HG03045 (cell line): ENCODE measurements around the gene PDCL3.

ENCODE experiments used
- ATAC-seq: cut with Tn5 transposase; IDR thresholded peaks from one replicate; pipeline ENCODE4 v1.9.1; 2021; ENCODE audit warnings: mild to moderate bottlenecking, moderate library complexity; ENCODE audit not compliant: unreplicated experiment

The PDCL3 gene

GRCh38 chr2:100562613-100563406 lies at the start of gene PDCL3:
Gene PDCL3 (plus strand): TSS chr2:100562993. CDS start chr2:100563068, 75 bp downstream.
- ATAC-seq = peak; percentile 96

DNA sequence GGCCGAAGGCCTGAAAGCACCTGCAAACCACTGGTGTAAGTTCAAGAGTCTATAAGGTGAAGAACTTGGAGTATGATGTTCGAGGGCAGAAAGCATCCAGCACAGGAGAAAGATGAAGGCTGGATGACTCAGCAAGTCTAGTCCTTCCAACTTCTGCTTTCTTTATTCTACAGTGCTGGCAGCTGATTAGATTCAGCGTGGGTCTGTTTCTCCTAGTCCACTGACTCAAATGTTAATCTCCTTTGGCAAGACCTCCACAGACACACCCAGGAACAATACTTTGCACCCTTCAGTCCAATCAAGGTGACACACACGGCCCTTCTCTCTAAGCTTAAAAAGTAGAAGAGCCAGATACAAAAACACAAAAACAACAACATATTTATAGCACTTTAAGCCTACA lies 49.1 kb upstream of the PDCL3 start:
- no peak for ATAC-seq

DNA sequence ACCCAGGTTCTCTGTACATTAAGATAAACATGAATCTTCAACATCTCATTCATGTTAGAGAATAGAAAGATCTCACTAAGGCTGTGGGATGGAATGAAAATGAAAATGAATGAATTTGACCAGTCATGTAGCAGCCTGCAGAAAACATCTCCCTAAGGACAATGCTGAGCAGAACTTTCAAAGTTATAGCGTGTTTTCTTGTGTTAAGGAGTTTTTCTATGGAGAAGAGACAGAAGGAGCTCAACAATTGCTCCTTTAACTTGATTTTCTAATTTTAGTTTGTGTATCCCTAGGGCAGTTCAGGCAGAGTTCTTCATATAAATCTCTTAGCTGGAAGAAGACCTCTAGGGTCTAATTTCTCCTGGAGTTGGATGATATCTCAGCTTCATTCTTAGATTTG lies 45.2 kb upstream of the PDCL3 start:
- ATAC-seq = no peak

DNA sequence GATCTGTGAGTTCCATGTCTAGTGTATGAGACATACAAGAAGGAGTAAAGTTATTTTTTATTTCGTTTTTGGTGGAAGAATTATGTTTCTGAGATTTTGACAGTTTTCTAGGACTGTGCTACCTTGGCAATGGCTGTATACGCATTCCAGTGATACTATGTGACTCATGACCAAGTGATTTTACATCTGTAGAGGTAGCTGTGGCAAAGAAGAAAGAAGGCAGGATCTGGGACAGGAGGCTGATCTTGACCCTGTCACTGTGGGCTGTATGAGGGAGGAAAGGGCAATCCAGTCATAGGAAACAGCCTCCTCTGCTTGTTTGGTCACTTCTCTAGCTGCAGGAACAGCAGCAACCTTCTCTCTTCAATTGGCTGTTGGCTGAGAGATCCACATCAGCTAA lies 44.0 kb upstream of the PDCL3 start:
- no peak for ATAC-seq

DNA sequence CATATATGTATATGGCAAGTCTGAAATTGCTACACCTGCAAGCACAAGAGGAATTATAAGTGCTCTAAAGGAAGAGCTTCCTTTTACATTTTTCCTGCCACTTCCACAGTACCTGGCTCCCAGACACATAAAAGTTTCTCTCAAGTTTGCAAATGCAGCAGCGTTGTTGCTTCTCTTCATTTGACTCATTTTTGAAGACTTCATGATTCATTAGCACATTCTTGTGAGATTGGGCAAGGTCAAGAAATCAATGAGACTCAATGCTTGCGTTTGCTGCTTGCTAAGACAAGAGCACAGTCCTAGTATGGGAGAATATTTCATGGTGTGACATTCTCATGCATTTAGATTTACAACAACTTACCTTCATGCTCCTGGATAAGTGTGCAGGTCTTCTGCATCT lies 42.6 kb upstream of the PDCL3 start:
- ATAC-seq = no peak

DNA sequence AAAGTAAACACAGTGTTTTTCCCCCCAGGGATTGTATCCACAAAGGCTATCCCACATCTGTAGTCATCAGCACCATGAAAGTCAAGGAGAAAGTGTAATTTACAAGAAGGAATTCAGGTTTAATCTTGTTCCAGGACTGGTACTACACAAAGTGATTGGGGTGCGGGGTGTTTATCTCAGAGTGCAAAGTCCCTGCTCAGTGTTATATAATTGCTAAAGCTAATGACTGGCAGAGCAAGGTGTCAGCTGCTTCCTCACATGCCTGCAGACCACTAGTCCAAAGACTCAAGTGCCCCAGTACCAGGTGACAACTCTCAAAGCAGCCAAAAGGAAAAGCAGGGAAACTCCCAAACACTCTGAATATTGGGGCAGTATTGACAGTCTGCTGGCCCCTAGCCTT lies 40.4 kb upstream of the PDCL3 start:
- ATAC-seq = no peak

- ATAC-seq = no peak
Observed at GRCh38 chr2:100524331-100524730, 38.5 kb upstream of the PDCL3 start.

DNA sequence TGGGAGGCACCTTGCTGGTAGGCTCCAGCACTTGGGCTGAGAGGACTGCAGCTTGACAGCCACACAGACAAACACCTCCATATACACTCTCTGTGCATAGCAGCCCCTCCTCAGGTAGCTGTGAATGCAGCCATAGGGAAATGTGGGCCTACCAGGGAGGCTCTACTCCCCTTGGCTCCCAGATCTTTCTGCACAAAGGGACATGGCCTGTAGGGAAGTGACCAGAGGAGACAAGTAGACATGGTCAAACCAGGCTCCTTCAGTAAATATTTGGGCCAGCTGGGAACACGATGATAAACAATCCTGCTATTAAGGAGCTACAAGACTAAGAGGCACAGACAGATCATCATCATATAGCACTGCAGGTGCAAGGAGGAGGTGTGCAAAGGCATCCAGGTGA lies 35.9 kb upstream of the PDCL3 start:
- no peak for ATAC-seq

DNA sequence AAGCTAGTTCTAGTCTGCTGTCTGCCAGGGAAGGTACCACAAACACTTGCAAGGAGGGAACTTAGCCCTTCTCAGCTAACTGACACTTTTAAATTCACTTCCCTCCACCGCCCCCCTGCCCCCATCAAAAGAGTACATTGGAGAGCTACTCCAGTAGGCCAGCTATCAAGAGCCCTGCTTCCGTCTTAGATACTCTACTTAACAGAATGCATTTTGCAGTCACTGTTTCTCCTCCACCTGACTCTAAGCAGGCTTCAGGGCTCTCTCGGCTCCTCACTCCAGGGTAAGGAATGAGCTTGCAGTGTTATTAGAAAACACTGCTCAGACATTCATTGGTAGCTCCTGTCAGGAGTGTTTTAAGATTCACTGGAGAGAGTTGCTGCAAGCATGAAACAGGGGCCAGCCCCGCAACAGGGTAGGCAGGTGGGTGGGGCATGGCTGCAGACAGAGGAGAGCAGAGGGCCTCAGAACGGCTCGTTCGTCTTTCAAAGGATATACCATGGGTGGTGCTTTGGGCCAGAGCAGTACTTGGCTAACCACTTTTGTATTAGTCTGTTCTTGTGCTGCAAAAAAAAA lies 35.3 kb upstream of the PDCL3 start:
- no peak for ATAC-seq

DNA sequence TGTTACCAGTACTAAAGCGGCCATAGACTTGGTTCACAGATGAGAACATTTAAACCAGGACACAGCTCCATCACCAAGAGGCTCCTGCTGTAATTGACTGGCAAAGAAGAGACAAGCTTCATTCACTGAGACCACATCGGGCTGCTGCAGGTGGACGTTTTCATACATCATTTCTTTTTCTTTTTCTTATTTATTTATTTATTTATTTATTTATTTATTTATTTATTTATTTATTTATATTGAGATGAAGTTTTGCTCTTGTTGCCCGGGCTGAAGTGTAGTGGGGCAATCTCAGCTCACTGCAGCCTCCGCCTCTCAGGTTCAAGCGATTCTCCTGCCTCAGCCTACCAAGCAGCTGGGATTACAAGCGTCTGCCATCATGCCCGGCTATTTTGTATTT lies 33.6 kb upstream of the PDCL3 start:
- ATAC-seq = no peak

- no peak for ATAC-seq
Observed at GRCh38 chr2:100529900-100530299, 32.9 kb upstream of the PDCL3 start.

DNA sequence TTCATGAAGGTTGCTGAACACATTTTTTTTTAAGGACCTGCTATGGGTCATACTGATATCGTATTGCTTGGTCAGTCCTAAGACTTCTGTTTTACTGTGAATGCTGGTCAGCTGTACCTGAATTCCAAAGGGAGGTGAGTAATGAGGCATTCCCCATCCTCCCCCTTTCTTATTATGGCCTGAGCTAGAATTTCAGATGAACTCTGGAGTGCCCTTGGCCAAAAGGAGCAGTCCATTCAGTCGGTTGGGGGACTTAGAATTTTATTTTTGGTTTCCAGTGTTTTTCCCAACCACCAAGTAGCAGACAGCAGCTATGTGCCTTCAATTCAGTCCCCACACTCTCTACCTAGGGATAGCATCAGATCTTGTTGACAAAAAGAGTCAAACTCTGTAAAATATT lies 26.9 kb upstream of the PDCL3 start:
- no peak for ATAC-seq

DNA sequence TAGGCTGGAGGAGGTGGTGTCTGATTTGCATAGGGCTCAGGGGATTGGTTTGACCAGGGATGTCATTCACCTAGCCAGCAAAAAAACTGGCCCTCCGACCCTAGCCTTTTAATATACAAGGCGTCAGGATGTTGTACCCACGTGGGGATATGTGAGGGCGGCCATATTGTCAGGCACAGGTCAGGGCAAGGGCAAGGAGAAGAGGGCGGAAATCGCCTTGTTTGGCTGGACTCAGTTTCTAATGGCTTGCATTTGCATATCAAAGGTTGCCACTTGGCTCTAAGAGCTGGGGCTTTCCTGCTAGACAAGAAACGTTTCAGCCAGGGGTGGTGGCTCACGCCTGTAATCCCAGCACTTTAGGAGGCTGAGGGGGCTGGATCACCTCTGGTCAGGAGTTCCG lies 24.9 kb upstream of the PDCL3 start:
- no peak for ATAC-seq

GRCh38 chr2:100539221-100539620 lies 23.6 kb upstream of the PDCL3 start:
- no peak for ATAC-seq

DNA sequence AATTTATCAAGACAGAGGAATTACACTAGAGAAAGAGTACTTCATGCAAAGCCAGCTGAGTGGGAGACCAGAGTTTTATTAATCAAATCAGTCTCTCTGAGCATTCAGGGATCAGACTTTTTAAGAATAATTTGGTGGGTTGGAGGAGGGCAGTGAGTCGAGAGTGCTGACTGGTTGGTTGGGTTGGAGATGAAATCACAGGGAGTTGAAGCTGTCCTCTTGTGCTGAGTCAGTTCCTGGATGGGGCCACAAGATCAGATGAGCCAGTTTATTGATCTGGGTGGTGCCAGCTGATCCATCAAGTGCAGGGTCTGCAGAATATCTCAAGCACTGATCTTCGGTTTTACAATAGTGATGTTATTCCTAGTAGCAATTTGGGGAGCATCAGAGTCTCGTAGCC lies 21.4 kb upstream of the PDCL3 start:
- no peak for ATAC-seq

GRCh38 chr2:100542418-100542817 lies 20.4 kb upstream of the PDCL3 start:
- no peak for ATAC-seq

DNA sequence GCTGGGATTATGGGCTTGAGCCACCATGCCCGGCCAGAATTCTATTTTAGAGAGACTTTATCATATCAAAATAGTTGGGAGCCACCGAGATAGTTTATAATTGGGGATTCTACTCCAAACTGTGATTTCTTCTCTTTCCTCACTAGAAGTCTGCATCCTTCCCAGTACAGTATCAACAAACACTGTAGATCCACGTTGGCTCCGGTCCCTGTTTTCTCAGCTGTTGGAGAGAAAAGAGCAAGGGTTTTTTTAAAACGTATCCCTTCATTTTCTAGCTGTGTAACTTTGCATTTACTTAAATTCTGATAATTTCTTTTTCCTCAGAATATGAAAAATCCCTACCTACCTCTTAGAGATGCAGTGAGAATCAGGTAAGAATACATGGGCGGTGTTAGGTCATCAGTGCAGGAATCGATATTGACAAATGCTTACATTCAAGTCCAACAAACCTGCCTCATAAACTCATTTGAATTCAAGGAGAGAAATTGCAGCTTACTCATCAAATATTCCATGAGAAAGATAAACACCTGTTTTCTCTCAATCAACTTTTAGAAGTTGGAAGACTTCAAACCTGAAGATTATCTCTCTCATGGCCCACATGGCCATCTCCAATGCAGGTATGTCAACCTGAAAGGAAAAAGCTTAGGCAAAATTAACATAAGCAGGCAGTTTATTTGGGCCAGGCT lies 17.7 kb upstream of the PDCL3 start:
- ATAC-seq = no peak

DNA sequence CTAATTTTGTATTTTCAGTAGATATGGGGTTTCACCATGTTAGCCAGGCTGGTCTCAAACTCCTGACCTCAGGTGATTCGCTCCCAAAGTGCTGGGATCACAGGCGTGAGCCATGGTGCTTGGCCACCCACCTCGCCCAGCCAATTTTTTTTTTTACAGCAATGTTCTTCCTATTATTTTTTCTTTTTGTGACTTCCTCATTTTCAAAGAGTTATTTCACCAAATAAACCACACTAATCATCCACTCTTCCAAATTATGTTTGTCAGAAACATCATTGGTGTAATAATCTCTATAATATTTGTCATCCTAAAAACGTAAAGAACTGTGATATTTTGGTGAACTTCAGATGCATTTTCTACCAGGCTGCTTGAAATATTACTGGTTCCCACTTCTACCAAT lies 16.3 kb upstream of the PDCL3 start:
- ATAC-seq = no peak

GRCh38 chr2:100548771-100549170 lies 14.0 kb upstream of the PDCL3 start:
- ATAC-seq = no peak

DNA sequence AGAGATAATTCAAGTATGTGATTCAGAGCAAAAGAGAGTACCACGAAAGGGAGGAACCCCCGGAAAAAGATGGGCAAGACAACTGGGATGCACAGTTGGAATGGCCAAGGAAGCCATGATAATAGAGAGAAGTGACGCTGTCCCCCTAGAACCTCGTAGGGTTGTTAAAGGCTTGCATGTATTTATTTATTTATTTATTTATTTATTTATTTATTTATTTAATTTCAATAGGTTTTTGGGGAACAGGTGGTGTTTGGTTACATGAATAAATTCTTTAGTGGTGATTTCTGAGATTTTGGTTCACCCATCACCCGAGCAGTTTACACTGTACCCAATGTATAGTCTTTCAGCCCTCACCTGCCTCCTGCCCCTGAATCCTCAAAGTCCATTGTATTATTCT lies 11.5 kb upstream of the PDCL3 start:
- ATAC-seq = no peak

DNA sequence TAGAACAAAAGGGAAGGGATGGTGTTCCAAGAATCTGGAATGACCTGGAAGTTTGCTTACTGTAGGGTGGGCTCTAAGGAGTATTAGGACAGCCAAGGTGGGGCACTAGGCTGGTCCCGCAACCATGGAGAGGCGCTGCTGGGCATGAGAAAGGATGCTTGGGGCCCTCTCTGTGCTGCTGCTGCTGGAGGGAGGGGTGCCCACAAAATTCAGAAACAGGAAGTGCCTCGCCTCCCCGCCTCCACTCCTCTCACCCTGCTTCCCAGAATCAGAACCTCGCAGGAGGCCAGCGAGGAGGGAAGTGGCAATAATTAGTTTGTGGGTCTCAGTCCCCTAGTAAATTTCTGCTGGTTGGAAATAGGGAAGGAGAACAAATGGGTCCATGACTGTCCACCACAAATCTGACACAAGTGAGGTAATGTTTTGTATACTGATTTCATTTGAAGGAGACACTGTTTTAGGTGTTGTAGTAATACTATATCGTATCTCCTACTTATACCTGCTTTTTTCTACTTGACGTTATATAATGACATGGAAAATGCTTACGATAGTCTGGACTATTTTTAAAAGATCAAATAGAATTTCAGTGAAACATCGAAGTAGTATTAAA lies 7.9 kb upstream of the PDCL3 start:
- no peak for ATAC-seq

DNA sequence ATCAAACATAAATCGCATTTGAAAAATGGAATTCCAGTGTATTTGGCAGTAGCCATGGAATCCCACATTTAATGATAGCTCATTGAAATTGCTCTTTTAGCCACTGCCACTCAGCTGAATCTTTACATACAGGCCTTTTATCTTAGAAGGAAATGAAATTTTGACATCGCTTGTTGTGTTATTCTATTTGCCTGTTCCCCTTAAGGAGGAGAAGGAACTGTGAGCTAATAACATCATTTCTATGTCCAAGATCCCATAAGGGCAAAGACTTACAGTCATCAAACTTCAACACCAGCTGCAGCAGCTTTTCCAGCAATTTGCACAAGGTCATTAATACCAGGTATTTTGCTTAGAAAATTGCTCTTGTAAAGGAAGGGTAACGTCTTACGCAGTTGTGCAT lies 6.0 kb upstream of the PDCL3 start:
- ATAC-seq = no peak
